ENCODE results near the gene LMAN1.
A peak's percentile ranks its signal among the peaks of the same experiment; 100 is the strongest.

Gene LMAN1

GRCh38 chr18:59358712-59359575 lies at the start of gene LMAN1:
LMAN1 (minus strand) TSS chr18:59359265; CDS start chr18:59359244, 21 bp downstream.
- peak; percentile 85 for ATAC-seq

- ATAC-seq, result peak; percentile 97 to 98
Observed at GRCh38 chr18:59402432-59403090, 43.5 kb upstream of the LMAN1 start.

GRCh38 chr18:59400407-59400806 lies 41.3 kb upstream of the LMAN1 start:
- no peak for ATAC-seq

GRCh38 chr18:59395226-59396175 lies 36.4 kb upstream of the LMAN1 start:
- ATAC-seq, result no peak

GRCh38 chr18:59393381-59393780 lies 34.3 kb upstream of the LMAN1 start:
- ATAC-seq, result no peak

GRCh38 chr18:59388817-59389216 lies 29.8 kb upstream of the LMAN1 start:
- no peak for ATAC-seq

GRCh38 chr18:59387687-59388565 lies 28.9 kb upstream of the LMAN1 start:
- ATAC-seq, result no peak

GRCh38 chr18:59386909-59387686 lies 28.0 kb upstream of the LMAN1 start:
- ATAC-seq, result no peak

GRCh38 chr18:59385191-59385590 lies 26.1 kb upstream of the LMAN1 start:
- ATAC-seq, result no peak

GRCh38 chr18:59383851-59384250 lies 24.8 kb upstream of the LMAN1 start:
- ATAC-seq, result no peak

GRCh38 chr18:59382383-59382782 lies 23.3 kb upstream of the LMAN1 start:
- no peak for ATAC-seq

GRCh38 chr18:59381949-59382348 lies 22.9 kb upstream of the LMAN1 start:
- no peak for ATAC-seq

- ATAC-seq, result no peak
Observed at GRCh38 chr18:59380706-59381105, 21.6 kb upstream of the LMAN1 start.

GRCh38 chr18:59379772-59380522 lies 20.9 kb upstream of the LMAN1 start:
- no peak for ATAC-seq

- ATAC-seq, result no peak
Observed at GRCh38 chr18:59377613-59378337, 18.7 kb upstream of the LMAN1 start.

- no peak for ATAC-seq
Observed at GRCh38 chr18:59376351-59376935, 17.4 kb upstream of the LMAN1 start.

- ATAC-seq, result no peak
Observed at GRCh38 chr18:59374128-59374527, 15.1 kb upstream of the LMAN1 start.

- no peak for ATAC-seq
Observed at GRCh38 chr18:59372975-59373374, 13.9 kb upstream of the LMAN1 start.

GRCh38 chr18:59360381-59360780 lies 1.3 kb upstream of the LMAN1 start:
- no peak for ATAC-seq

Measured in activated CD4-positive, CD25-positive, alpha-beta regulatory T cell treated with anti-CD3 and anti-CD28 coated beads, Interleukin-2, amount 50 U/mL, for 24 hours (primary cell).